ENCODE results near the gene FAM135A. TPM values are rescaled to one million over a fixed set of nuclear protein-coding genes. Genes with fewer than 3 reads are reported as not detected.
"Not testable (repeated sequence)": the region's sequence is repeated elsewhere in the genome, so short reads cannot be mapped to it uniquely, and the experiment has no call there.

The FAM135A gene
- total and polyA plus RNA-seq, 2 of the 13 experiments (the other 11 are each of a cell fraction or from before 2014, with no cell fraction given), result 26.9 to 31.5 TPM

DNA sequence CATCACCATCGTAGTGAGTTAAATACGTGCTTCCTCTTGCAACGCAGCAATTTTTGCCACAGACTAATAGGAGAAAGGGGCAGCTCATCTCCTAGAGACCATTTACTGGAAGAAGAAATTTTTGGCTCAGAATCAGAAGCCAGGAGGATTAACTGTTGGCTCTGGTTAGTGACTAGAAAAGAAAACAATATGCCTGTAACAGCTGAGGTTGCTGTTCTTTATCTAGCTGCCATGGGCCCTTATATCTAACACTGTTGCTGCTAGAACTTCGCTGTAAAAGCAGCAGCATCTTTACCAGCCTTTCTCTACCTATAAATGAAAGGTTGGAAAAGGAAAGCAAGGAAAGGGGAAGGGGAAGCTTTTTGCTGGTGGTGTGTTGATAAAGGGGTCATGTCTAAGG is 65.9 kb downstream of the FAM135A start (continued):
- TF ChIP-seq ZNF709 (CRISPR knock-in tag; IDR thresholded peaks at IDR 0.05) (no peak), SALL2 (CRISPR knock-in tag; IDR thresholded peaks at IDR 0.05) (no peak)

DNA sequence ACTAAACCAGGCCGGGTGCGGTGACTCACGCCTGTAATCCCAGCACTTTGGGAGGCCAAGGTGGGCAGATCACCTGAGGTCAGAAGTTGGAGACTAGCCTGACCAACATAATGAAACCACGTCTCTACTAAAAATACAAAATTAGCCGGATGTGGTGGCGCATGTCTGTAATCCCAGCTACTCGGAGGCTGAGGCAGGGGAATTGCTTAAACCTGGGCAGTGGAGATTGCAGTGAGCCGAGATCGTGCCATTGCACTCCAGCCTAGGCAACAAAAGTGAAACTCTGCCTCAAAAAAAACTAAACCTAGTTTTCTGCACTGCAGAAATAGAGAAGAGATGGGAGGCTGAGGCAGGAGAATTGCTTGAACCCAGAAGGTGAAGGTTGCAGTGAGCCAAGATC is 73.3 kb downstream of the FAM135A start:
- H3K4me2 ChIP-seq (ENCODE audit: low read depth, low read length); H3K4me3 ChIP-seq (replicated peaks in 1 of 3; ENCODE audit: insufficient read depth in 1 of 3, low read depth in 2 of 3, low read length in 3 of 3); in situ Hi-C loops (cut with HindIII; ENCODE audit: extremely low pct_ligation_motif_present, low pct_unique_long_range_greater_than_20kb); H3K4me1 ChIP-seq (ENCODE audit: insufficient read depth, low read length); H3K9ac ChIP-seq (ENCODE audit: insufficient read depth, low read depth, low read length); H3K27ac ChIP-seq (ENCODE audit: extremely low read length, insufficient read depth, low read length); H3K9me3 ChIP-seq (ENCODE audit: low read length); POLR2A ChIA-PET; H3K27me3 ChIP-seq (ENCODE audit: control insufficient read depth in 1 of 2, insufficient read depth in 2 of 2, low read length in 2 of 2); H2AFZ ChIP-seq (ENCODE audit: low read length); CTCF ChIA-PET (ENCODE audit: low intra/inter-chr PET ratio, low total read pairs); H4K20me1 ChIP-seq (ENCODE audit: insufficient read depth, low read length); DNase-seq (ENCODE audit: low spot score); intact Hi-C loops (cut with micrococcal nuclease; ENCODE audit: unreplicated experiment); FAIRE-seq; ATAC-seq; H3K79me2 ChIP-seq (ENCODE audit: insufficient read depth, low read length); BruUV-seq (replicated peaks): not testable (repeated sequence)
- WGBS (ENCODE audit: low lambda C conversion rate), result 97% methylated on average over 9 of the region's 9 CpGs
- H3K36me3 ChIP-seq (replicated peaks in 1 of 2; ENCODE audit: control insufficient read depth in 1 of 2, insufficient read depth in 2 of 2, low read length in 2 of 2), result peaks cover 0 to 25% of the 10 kb centered on the region in 2 experiments; a peak in 3 of 5 replicates

DNA sequence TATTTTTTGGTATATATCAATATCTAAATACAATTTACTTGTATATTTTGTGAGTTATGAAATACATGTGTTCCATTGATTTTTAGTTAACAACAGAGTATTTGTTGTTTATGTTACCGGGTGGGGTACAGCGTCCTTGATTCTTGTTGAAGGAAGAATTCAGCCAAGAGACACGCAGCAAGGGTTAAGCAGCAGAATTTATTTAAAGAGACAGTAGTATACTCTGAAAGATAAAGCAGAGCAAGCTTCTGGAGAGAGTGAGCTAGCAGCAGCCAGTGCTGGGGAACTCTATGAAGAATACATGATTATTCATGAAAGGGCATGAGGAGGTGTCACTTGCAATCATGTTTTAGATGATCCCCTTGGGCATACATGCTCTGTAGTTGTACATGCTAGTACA is 76.1 kb downstream of the FAM135A start:
- ATAC-seq, result no peak

More for the DNA sequence above, 76.1 kb downstream of the FAM135A start:
- FAIRE-seq, result no peak
- no peaks in the 10 kb centered on the region for H3K27me3 ChIP-seq (ENCODE audit: control insufficient read depth in 1 of 2, insufficient read depth in 2 of 2, low read length in 2 of 2)
- no peak overlapping the region for H3K4me2 ChIP-seq (ENCODE audit: low read depth, low read length)
- H3K4me3 ChIP-seq (replicated peaks in 1 of 3; ENCODE audit: insufficient read depth in 1 of 3, low read depth in 2 of 3, low read length in 3 of 3), result no peak overlapping the region
- no peak overlapping the region for H2AFZ ChIP-seq (ENCODE audit: low read length)
- H3K36me3 ChIP-seq (replicated peaks in 1 of 2; ENCODE audit: control insufficient read depth in 1 of 2, insufficient read depth in 2 of 2, low read length in 2 of 2), result peaks cover 0 to 12% of the 10 kb centered on the region in 2 experiments; a peak in 2 of 5 replicates
- WGBS (ENCODE audit: low lambda C conversion rate), result 87% methylated on average over 3 of the region's 3 CpGs
- no peaks in the 10 kb centered on the region for H3K9me3 ChIP-seq (ENCODE audit: low read length)
- CTCF ChIA-PET (ENCODE audit: low intra/inter-chr PET ratio, low total read pairs), result no interaction called here
- no peak for DNase-seq (ENCODE audit: low spot score)
- intact Hi-C loops (cut with micrococcal nuclease; ENCODE audit: unreplicated experiment) (no loop called here), in situ Hi-C loops (cut with HindIII; ENCODE audit: extremely low pct_ligation_motif_present, low pct_unique_long_range_greater_than_20kb) (no loop called here)
- H3K9ac ChIP-seq (ENCODE audit: insufficient read depth, low read depth, low read length), result no peak overlapping the region
- no peak overlapping the region for H3K27ac ChIP-seq (ENCODE audit: extremely low read length, insufficient read depth, low read length)
- 0 out of 2 replicates have a peak, but pooled peaks have one; percentile 15 for TF ChIP-seq ZNF652 (CRISPR knock-in tag; IDR thresholded peaks at IDR 0.05; ENCODE audit: borderline replicate concordance, low read depth)
- TF ChIP-seq ZNF383 (CRISPR knock-in tag; IDR thresholded peaks at IDR 0.05; ENCODE audit: borderline replicate concordance), result no peak
- POLR2A ChIA-PET, result no interaction called here
- H3K79me2 ChIP-seq (ENCODE audit: insufficient read depth, low read length), result no peaks in the 10 kb centered on the region
- BruUV-seq (replicated peaks), result no TSS peak
- H4K20me1 ChIP-seq (ENCODE audit: insufficient read depth, low read length), result no peaks in the 10 kb centered on the region
- H3K4me1 ChIP-seq (ENCODE audit: insufficient read depth, low read length), result no peaks in the 10 kb centered on the region
